K562 (cell line): ENCODE measurements around the gene RASL10B. TPM values are rescaled to one million over a fixed set of nuclear protein-coding genes. Genes with fewer than 3 reads are reported as not detected.

Source experiments
- ATAC-seq: fragments of 200-7000 bp; cut with Tn5 transposase; 3 replicates; pipeline ENCODE4 v1.9.1; 2020; ENCODE audit warnings: moderate library complexity
- BruUV-seq: library from RNA; stranded (reverse); fragments of 400-500 nt; replicated peaks from 2 replicates; lab custom pipeline; 2021; lab: Mats Ljungman, UMichigan
- CTCF ChIA-PET: fragments of 300-600 bp; formaldehyde crosslinking; extraction: SDS; loops from one replicate; lab custom pipeline; 2021; ENCODE audit warnings: low intra/inter-chr PET ratio; lab: Yijun Ruan, JAX
- POLR2A ChIA-PET: fragments of 300-600, 350-650 bp; sonication (Branson Sonifier 250); formaldehyde crosslinking; extraction: SDS; loops from one replicate; lab custom pipeline; 2021; ENCODE audit warnings: antibody characterized with exemption, inconsistent platforms; lab: Yijun Ruan, JAX
- DNase-seq, 4 experiments: peaks; one replicate each; pipeline versions ENCODE4 v3.0.0 to v3.0.0-alpha.2; 2011 to 2018; ENCODE audit warnings: low spot score in 3 of 4, mixed read lengths in 3 of 4; ENCODE audit errors: extremely low read depth in 1 of 4
- FAIRE-seq: peaks from 2 replicates; lab custom pipeline; 2011; peaks lifted over from hg19 to GRCh38; lab: Jason Lieb, UNC
- H2AFZ ChIP-seq: 2 replicates; pipeline ENCODE4 v1.6.0; 2011; ENCODE audit warnings: low read depth, low read length, control low read depth, inconsistent platforms
- H3K27ac ChIP-seq: fragments of 200-600 bp; 3 replicates; pipeline ENCODE4 v1.8.0; 2011; ENCODE audit warnings: low read depth, mild to moderate bottlenecking, control low read depth, inconsistent platforms, low read length, moderate library complexity, mixed read lengths; ENCODE audit errors: extremely low read depth
- H3K27me3 ChIP-seq, 2 experiments: fragments of 300-600 bp in 1 of 2; 2 replicates in 1 of 2; 3 replicates in 1 of 2; pipeline versions ENCODE4 v1.6.0 to v1.8.0; 2011; ENCODE audit warnings: inconsistent platforms in 2 of 2, low read length in 2 of 2, mild to moderate bottlenecking in 1 of 2, mixed read lengths in 1 of 2, moderate library complexity in 1 of 2; ENCODE audit not compliant: control insufficient read depth in 2 of 2, insufficient read depth in 2 of 2
- H3K36me3 ChIP-seq: fragments of 300-600 bp; 3 replicates; pipeline ENCODE4 v1.8.0; 2011; ENCODE audit warnings: mild to moderate bottlenecking, low read length, inconsistent platforms; ENCODE audit not compliant: control insufficient read depth, insufficient read depth
- H3K4me1 ChIP-seq, 2 experiments: fragments of 200-600 bp in 1 of 2; replicated peaks in 1 of 2; 2 replicates in 1 of 2; 3 replicates in 1 of 2; pipeline versions ENCODE4 v1.5.1 to v1.8.0; 2011; ENCODE audit warnings: inconsistent platforms in 2 of 2, low read length in 2 of 2, mild to moderate bottlenecking in 1 of 2, mixed read lengths in 1 of 2, moderate library complexity in 1 of 2; ENCODE audit not compliant: control insufficient read depth in 2 of 2, insufficient read depth in 2 of 2
- H3K4me2 ChIP-seq: 2 replicates; pipeline ENCODE4 v1.6.1; 2011; ENCODE audit warnings: low read length, control low read depth, inconsistent platforms, mixed read lengths; ENCODE audit not compliant: insufficient read depth
- H3K4me3 ChIP-seq: fragments of 200-600 bp; sonication (generic), shearing (Covaris generic); 2 replicates; pipeline ENCODE4 v1.5.1; 2016; ENCODE audit warnings: control low read depth, inconsistent platforms
- H3K79me2 ChIP-seq: fragments of 200-600 bp; 3 replicates; pipeline ENCODE4 v1.8.0; 2011; ENCODE audit warnings: low read length, inconsistent platforms; ENCODE audit not compliant: control insufficient read depth, insufficient read depth
- H3K9ac ChIP-seq, 2 experiments: 2 replicates each; pipeline versions ENCODE4 v1.6.0 to v1.6.1; 2011; ENCODE audit warnings: low read depth in 2 of 2, low read length in 2 of 2, control low read depth in 1 of 2, inconsistent platforms in 1 of 2, mild to moderate bottlenecking in 1 of 2, mixed read lengths in 1 of 2; ENCODE audit not compliant: insufficient read depth in 1 of 2
- H3K9me1 ChIP-seq: one replicate; pipeline ENCODE4 v1.6.0; 2011; ENCODE audit warnings: inconsistent platforms, mild to moderate bottlenecking, low read length, moderate library complexity; ENCODE audit not compliant: control insufficient read depth, insufficient read depth
- H3K9me3 ChIP-seq: replicated peaks from 2 replicates; pipeline ENCODE4 v1.5.1; 2011; ENCODE audit warnings: low read depth, low read length, inconsistent platforms; ENCODE audit not compliant: control insufficient read depth, insufficient read depth
- H4K20me1 ChIP-seq: replicated peaks from 2 replicates; pipeline ENCODE4 v1.6.1; 2011; ENCODE audit warnings: low read length, inconsistent platforms, mixed read lengths; ENCODE audit not compliant: control insufficient read depth, insufficient read depth
- BHLHE40 ChIP-seq: IDR thresholded peaks from 2 replicates; pipeline ENCODE4 v1.6.1; 2011; ENCODE audit warnings: low read length, improper control_type of control experiment
- ETS2 ChIP-seq: IDR thresholded peaks from 2 replicates; pipeline ENCODE4 v1.6.1; 2016; ENCODE audit warnings: borderline replicate concordance, missing genetic modification characterization, mild to moderate bottlenecking, moderate library complexity, missing compliant biosample characterization; ENCODE audit not compliant: poor library complexity, severe bottlenecking
- MCM2 ChIP-seq: fragments of 450-650 bp; IDR thresholded peaks from 2 replicates; pipeline ENCODE4 v1.6.1; 2017; ENCODE audit warnings: low read depth, mild to moderate bottlenecking
- POLR2A ChIP-seq: fragments of 450-650 bp; conservative IDR thresholded peaks from 2 replicates; pipeline ENCODE4 v1.6.1; 2016
- WGBS: fragments of 100-300 bp; shearing (Covaris generic); methylation state at CpG from one replicate; pipeline ENCODE4 v1.1.6; 2016; ENCODE audit warnings: low coverage, mixed read lengths; ENCODE audit not compliant: insufficient coverage; ENCODE audit errors: missing lambda C conversion rate; 5-methylcytosine and 5-hydroxymethylcytosine counted together
- in situ Hi-C: fragments of 300-500 bp; cut with MboI; formaldehyde crosslinking; loops from 4 replicates; pipeline ENCODE4 v1.15.0; 2018; ENCODE audit warnings: inconsistent platforms, mixed read lengths
- intact Hi-C: fragments of 100-400 bp; cut with micrococcal nuclease; formaldehyde crosslinking; loops from 2 replicates; pipeline ENCODE4 v1.14.2; 2022
- polyA plus RNA-seq, 8 experiments: library from polyadenylated mRNA; depleted of rRNA in 4 of 8; stranded (reverse) in 5 of 8; unstranded in 3 of 8; fragments of >200 nt; fragmentation: Nextera tagmentation in 2 of 8; fragmentation: Illumina TruSeq in 1 of 8; extraction: Ambion mirVana in 2 of 8; extraction: Trizol in 1 of 8; gene quantifications; 2 replicates each; pipeline versions ENCODE4 v1.2.1 to v1.2.3, GENCODE V29; 2011 to 2014; ENCODE audit warnings: inconsistent platforms in 1 of 8, missing spikeins in 1 of 8
- total RNA-seq, 7 experiments: library from RNA; depleted of rRNA in 6 of 7; stranded (reverse); fragments of >200 nt in 6 of 7; fragmentation: Illumina TruSeq in 2 of 7; extraction: Trizol in 2 of 7; gene quantifications; 2 replicates each; pipeline versions ENCODE4 v1.2.1 to v1.2.3, GENCODE V29; 2011 to 2021; ENCODE audit warnings: low replicate concordance in 1 of 7
- TF ChIP-seq, protein P1 (sequence below): fragments of 450-650 bp; formaldehyde crosslinking; IDR thresholded peaks from 2 replicates; pipeline ENCODE4 v1.4.0; 2020; ENCODE audit warnings: mild to moderate bottlenecking, moderate library complexity
- TF ChIP-seq, protein P2 (sequence below): fragments of 450-650 bp; formaldehyde crosslinking; IDR thresholded peaks from 2 replicates; pipeline ENCODE4 v1.4.0; 2020; ENCODE audit warnings: mild to moderate bottlenecking, mixed read lengths

Gene RASL10B
- total and polyA plus RNA-seq, 9 of the 15 experiments (the other 6 are each of a cell fraction or from before 2014, with no cell fraction given), result 0.04 to 0.31 (median 0.14) TPM; not detected in 2

GRCh38 chr17:35748979-35749378 is 17.5 kb downstream of the RASL10B start:
- TF ChIP-seq MCM2, result no peak
- TF ChIP-seq, protein P1, sequence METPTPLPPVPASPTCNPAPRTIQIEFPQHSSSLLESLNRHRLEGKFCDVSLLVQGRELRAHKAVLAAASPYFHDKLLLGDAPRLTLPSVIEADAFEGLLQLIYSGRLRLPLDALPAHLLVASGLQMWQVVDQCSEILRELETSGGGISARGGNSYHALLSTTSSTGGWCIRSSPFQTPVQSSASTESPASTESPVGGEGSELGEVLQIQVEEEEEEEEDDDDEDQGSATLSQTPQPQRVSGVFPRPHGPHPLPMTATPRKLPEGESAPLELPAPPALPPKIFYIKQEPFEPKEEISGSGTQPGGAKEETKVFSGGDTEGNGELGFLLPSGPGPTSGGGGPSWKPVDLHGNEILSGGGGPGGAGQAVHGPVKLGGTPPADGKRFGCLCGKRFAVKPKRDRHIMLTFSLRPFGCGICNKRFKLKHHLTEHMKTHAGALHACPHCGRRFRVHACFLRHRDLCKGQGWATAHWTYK, result no peak
- peak; percentile 51; the same call in 1 of the 2 replicates for TF ChIP-seq BHLHE40
- TF ChIP-seq, protein P2, sequence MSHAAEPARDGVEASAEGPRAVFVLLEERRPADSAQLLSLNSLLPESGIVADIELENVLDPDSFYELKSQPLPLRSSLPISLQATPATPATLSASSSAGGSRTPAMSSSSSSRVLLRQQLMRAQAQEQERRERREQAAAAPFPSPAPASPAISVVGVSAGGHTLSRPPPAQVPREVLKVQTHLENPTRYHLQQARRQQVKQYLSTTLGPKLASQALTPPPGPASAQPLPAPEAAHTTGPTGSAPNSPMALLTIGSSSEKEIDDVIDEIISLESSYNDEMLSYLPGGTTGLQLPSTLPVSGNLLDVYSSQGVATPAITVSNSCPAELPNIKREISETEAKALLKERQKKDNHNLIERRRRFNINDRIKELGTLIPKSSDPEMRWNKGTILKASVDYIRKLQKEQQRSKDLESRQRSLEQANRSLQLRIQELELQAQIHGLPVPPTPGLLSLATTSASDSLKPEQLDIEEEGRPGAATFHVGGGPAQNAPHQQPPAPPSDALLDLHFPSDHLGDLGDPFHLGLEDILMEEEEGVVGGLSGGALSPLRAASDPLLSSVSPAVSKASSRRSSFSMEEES (CRISPR knock-in tag), result no peak
- no peak for TF ChIP-seq POLR2A
- no peak for TF ChIP-seq ETS2 (tag)
- TF ChIP-seq, all 486 proteins: peak for 1
- H3K27ac ChIP-seq, result no peak overlapping the region
- H4K20me1 ChIP-seq, result peaks cover 13% of the 10 kb centered on the region; the same call in 1 of the 2 replicates
- no peak for FAIRE-seq
- no peaks in the 10 kb centered on the region for H3K79me2 ChIP-seq
- H3K4me1 ChIP-seq, result peaks cover 11 to 25% of the 10 kb centered on the region in 2 experiments; a peak in 4 of 5 replicates
- H3K4me2 ChIP-seq, result no peak overlapping the region
- WGBS, result 6% methylated on average over 6 of the region's 6 CpGs
- DNase-seq, result no peak
- in situ Hi-C loops, result loop anchor here (5.0 to 25.0 kb wide), 4 partner anchors 192 to 1312 kb away; partner anchors contain the start of genes NLE1 and UNC45B
- H3K4me3 ChIP-seq, result no peak overlapping the region
- POLR2A ChIA-PET, result interaction anchor here (1.2 kb wide), 1 partner anchor 60 kb away, joined by 4 read pairs; the partner anchor contains the start of gene TAF15
- CTCF ChIA-PET, result interaction anchor here (0.5 to 2.0 kb wide), 2 partner anchors 135 to 660 kb away, joined by 6 to 9 read pairs; no protein-coding TSS in a partner anchor
- intact Hi-C loops, result loop anchor here (5.0 kb wide), 1 partner anchor 212 kb away; the partner anchor contains the start of gene SLFN12L
- no peaks in the 10 kb centered on the region for H3K9me1 ChIP-seq
- BruUV-seq, result no TSS peak
- no peak overlapping the region for H2AFZ ChIP-seq
- ATAC-seq, result no peak
- H3K27me3 ChIP-seq, result peaks cover 10 to 68% of the 10 kb centered on the region in 2 experiments; a peak in 4 of 5 replicates
- H3K9ac ChIP-seq, result no peak overlapping the region
- H3K9me3 ChIP-seq, result no peaks in the 10 kb centered on the region
- no peaks in the 10 kb centered on the region for H3K36me3 ChIP-seq
